Peyer's patch (tissue), 4 donors: Measurements from ENCODE around the gene IKZF4.

Source experiments
- POLR2A ChIP-seq, 2 donors: fragments of 450-650 bp; IDR thresholded peaks; one replicate each; pipeline ENCODE4 v1.5.1; 2017; ENCODE audit warnings: antibody characterized with exemption in 2 of 2, mild to moderate bottlenecking in 2 of 2, moderate library complexity in 2 of 2
- TF ChIP-seq, protein P1 (sequence below), 6 experiments: fragments of 450-650 bp in 4 of 6; fragments of 200-600 bp in 2 of 6; sonication (generic) in 1 of 6; IDR thresholded peaks; one replicate each; pipeline ENCODE4 v1.5.1; 2017 to 2019; ENCODE audit warnings: antibody characterized with exemption in 6 of 6, mild to moderate bottlenecking in 3 of 6, moderate library complexity in 1 of 6

DNA sequence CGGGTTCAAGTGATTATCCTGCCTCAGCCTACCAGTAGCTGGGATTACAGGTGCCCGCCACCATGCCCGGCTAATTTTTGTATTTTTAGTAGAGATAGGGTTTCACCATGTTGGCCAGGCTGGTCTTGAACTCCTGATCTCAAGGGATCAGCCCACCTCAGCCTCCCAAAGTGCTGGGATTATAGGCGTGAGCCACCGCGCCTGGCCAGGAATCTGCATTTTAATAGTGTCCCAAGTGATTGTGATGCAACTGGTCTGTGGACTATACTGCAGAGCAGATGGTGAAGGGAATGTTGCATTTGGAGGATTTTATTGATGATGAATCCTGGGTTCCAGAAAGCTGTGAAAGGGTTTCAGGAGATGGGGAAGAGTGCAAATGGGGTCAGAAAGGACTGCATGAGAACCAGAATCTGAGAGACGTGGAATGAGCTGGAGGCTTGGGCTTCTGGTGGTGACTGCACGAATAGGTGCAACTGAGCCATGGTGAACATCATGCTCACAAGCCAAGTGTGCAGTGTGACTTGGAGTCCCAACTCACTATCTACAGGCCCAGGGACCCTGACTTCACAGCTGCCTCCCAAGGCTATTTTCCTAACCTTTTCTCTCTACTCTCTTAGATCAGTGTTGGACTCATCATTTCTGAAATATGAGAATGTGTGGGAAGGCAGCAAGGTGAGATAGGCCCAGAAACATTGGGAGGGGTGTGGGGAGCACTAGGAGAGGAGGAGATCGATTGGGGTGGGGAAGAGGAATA, 25.4 kb downstream of the IKZF4 start:
- TF ChIP-seq, protein P1, sequence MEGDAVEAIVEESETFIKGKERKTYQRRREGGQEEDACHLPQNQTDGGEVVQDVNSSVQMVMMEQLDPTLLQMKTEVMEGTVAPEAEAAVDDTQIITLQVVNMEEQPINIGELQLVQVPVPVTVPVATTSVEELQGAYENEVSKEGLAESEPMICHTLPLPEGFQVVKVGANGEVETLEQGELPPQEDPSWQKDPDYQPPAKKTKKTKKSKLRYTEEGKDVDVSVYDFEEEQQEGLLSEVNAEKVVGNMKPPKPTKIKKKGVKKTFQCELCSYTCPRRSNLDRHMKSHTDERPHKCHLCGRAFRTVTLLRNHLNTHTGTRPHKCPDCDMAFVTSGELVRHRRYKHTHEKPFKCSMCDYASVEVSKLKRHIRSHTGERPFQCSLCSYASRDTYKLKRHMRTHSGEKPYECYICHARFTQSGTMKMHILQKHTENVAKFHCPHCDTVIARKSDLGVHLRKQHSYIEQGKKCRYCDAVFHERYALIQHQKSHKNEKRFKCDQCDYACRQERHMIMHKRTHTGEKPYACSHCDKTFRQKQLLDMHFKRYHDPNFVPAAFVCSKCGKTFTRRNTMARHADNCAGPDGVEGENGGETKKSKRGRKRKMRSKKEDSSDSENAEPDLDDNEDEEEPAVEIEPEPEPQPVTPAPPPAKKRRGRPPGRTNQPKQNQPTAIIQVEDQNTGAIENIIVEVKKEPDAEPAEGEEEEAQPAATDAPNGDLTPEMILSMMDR (IDR thresholded peaks at IDR 0.05), result no peak
- TF ChIP-seq POLR2A (IDR thresholded peaks at IDR 0.05), result no peak
